ENCODE results near the gene C16orf89. TPM values are rescaled to one million over a fixed set of nuclear protein-coding genes. Genes with fewer than 3 reads are reported as not detected.
A peak's percentile ranks its signal among the peaks of the same experiment; 100 is the strongest.
"Not testable (repeated sequence)": the region's sequence is repeated elsewhere in the genome, so short reads cannot be mapped to it uniquely, and the experiment has no call there.

The C16orf89 gene
- total RNA-seq, 1 donor from 2014 or later, result 5.0 TPM

GRCh38 chr16:5060073-5060641 lies 5.6 kb downstream of the C16orf89 start:
- no peak for DNase-seq

DNA sequence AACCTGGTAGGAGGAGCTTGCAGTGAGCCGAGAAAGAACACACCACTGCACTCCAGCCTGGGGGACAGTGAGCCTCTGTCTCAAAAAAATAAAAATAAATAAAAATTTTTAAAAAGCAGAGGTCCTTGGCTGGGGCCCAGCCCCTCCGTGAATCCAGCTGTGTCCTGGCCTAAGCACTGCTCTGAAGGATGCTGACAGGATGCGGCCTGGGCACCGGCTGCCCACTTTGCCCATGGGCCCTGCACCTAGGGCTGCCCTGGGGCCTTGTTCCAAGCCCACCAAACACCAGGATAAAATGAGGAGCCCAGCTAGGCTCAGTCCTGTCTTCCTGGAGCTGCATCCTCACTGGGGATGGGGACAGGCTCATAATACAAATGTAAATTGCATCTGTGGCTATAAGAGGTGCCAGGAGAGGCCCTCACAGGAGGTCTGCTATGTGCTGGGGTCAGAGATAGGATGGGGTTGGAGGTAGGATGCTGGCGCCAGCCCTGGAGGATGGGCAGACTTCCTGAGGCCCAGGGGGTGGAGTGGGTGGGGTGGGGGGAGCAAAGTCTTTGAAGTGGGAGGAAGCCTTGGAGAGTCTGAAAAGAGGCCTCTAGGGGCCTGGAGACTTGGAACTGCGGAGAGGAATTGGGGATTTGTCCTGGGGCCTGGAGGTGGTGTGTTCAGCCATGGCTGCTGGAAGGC lies 6.2 kb downstream of the C16orf89 start:
- no peak for DNase-seq

DNA sequence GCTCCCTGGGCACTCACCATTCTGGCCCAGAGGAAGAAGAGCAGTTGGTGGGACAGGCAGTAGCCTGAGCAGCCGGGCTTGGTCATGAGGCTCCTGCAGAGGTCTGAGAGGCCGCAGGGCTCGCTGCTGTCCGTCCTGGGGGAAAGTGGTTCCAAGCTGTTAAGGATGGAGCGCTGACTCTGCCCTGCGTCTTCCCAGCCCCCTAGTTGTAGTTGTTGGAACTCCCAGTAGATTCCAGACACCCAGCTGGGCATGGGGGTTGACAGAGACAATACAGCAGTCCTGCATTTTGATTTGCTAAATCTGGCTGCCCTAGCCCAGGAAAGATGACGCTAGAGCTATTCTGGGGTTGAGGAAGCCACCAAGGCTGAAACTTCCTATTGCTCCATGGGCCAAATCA lies 7.3 kb downstream of the C16orf89 start:
- no peak for DNase-seq

- DNase-seq, result no peak
Observed at GRCh38 chr16:5056352-5056751, 9.4 kb downstream of the C16orf89 start.

DNA sequence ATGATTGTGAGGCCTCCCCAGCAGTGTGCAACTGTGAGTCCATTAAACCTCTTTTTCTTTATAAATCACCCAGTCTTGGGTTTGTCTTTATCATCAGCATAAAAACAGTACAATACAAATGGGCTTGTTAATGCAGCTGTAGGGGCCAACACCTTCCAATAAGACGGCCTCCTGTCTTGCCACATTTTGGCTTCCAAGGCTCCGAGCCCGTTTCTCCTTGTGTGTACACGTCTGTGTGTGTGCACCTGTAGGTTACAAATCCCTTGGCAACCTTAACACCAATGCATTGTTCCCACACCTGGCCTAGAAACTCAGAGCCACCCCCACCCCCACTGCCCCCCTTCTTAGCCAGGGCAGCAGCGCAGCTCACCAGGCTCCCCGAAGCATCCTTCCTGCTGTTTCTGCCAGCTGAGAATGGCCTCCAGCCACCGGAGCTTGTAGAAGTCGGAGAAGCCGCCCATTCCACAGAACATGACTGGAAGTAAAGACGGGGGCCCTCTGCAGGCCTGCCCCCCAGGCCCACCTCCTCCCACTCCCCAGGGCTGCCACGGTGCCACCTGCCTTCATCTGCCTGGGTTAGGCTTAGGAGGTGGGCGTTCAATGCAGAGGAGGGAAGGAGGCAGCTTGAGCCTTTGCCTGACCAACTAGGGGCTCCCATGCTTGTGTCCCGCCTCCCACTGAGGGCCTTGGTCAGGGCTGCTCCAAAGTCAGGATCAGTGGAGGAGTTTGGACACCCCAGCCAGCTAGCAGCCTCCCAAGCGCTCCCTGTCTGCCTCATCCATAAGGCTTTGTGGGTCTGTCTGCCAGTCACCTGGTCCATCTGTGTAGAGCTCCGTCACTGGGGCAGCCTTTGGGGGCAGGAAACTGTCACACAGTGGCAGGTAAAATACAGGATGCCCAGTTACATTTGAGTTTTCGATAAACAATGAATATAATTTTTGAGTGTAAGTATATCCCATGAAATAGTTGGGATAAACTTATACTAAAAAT lies 10.6 kb downstream of the C16orf89 start:
- no peak for DNase-seq

- DNase-seq, result no peak
Observed at GRCh38 chr16:5046914-5047313, 18.8 kb downstream of the C16orf89 start.

GRCh38 chr16:5045499-5046115 lies 20.1 kb downstream of the C16orf89 start:
- DNase-seq, result no peak

- not testable (repeated sequence) for DNase-seq
Observed at GRCh38 chr16:5044581-5044980, 21.2 kb downstream of the C16orf89 start.

- DNase-seq, result no peak
Observed at GRCh38 chr16:5044011-5044540, 21.7 kb downstream of the C16orf89 start.

GRCh38 chr16:5042574-5043171 lies 23.1 kb downstream of the C16orf89 start:
- DNase-seq, result no peak

GRCh38 chr16:5041600-5042133 lies 24.1 kb downstream of the C16orf89 start:
- no peak for DNase-seq

- no peak for DNase-seq
Observed at GRCh38 chr16:5040451-5040850, 25.3 kb downstream of the C16orf89 start.

DNA sequence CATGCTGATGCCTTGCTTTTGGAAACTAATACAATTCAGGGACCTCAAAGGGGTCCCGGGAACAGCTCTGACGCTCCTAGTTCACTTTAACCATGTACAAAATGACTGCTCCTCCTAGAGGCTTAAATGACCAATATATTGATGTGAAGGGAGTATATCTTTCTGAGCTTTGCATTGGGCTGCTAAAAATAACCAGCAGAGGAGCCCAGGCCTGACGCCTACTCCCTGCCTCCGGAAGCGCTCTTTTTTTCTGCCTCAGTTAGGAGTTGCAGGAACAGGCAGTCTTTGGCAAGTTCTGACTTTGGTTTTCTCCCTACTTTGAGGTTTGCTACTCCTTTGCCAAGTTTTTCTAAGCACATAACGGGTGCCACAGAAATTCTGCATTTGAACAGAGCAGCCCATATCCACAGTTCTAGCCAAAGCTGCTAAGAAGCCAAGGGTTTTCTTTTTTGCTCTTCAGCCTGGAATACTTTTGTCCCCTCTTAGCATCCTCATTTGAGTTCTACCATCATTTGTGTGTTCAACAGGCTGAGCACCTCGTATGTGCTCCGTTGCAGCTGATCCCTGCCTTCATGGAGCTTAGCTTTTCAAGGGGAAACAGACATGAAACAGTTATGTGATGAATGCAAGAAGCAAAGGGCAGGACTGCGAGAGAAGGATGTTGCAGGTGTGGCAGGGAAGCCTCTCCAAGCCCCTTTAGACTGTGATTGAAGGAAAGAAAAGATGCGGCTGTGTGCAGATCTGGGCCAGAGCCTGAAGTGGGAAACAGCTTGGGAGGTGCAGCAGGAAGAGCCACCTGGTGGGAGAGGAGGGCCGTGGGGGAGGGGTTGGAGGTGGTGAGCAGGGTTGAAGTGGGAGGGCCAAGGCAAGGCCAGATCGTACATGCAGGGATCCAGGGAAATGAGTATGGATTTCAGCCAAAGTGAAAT lies 29.3 kb downstream of the C16orf89 start:
- DNase-seq, result peak; percentile 55

DNA sequence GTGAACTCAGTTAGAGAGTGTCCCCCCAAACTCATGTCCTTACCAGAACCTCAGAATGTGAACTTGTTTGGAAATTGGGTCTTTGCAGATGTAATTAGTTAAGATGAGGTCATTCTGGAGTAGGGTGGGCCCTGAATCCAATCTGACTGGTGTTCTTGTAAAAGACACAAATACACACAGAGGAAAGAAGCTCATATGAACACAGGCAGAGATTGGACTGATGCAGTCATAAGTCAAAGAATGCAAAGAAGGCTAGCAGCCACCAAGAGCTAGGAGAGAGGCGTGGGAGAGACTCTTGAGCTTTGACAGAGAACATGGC lies 29.9 kb downstream of the C16orf89 start:
- DNase-seq, result no peak

DNA sequence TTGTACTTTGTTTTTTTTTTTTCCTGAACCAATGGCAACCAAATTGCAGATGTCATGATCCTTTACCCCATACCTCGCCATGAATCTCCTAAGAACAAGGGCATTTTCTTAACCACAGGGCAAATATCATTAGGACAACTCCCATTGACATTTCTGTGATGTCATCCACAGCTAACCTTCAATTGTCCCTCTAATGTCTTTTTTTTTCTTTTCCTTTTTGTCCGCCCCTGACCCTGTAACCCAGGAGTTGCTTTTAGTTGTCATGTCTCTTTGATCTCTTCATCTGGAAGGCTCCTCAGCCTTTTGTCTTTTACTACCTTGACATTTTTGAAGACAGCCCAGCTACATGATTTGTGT lies 31.6 kb downstream of the C16orf89 start:
- DNase-seq, result no peak

DNA sequence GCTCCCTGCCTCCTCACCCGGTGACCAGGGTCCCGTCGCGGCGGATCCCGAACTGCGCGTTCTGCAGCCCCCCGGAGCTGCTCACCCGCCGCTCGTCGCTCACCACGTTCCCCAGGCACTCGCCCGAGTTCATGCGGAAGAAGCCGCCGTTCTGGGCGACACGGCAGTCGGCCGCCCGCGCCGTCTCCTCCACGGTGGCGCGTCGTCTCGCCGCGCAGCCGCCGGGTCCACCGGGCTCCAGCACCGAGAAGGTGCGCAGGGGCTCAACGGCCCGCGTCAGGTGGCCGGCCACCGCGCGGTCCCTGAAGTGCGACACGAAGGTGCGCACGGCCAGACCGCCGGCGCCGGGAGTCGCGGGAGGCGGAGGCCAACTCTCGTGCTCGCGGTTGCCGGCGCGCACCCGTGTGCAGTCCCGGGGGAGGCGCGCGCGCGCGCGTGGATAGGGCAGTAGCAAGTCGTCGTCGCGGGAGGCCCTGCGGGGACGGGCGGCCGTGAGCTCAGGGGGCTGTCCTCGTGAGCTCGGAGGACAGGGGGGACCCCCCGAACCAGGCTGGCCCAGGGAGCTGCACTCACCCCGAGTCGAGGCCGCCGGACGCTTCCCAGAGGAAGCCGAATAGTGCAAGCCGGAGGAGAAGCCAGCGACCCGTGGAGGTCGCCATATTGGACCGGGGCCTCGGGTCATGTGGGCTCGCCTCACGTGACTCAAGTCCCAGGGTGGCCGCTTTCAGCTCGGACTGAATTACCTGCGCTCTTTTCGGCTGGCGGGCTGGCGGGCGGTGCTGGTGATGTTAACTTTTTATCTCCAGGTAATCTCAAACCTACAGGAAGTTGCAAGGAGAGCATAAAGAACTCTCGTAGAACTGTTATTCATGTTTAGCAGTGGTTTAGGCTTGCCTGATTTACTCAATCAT lies 32.2 kb downstream of the C16orf89 start, which contains the start of gene NAGPA:
NAGPA (minus strand) TSS at position 680 of the 911 bp plus-strand sequence; CDS start at position 659, 21 bp downstream.
- DNase-seq, result peak; percentile 81

DNA sequence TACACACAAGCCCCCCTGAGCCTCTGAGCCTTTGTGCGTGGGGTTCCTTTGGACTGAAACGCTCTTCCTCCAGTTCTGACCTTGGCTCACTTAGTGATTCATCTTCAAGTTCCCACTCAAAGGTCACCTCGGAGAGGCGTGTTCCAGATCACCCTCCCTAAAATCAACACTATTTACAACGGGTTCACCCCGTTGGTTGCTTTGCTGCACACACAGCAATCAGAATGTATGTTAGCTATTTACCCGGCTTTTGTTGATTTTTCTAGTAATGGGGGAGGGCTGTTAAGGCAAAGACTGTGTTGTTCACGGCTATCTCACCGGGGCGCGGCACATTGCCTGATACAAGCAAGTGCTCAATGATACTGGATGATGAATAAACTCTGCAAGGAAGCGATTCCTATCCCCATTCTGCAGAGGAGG lies 33.0 kb downstream of the C16orf89 start:
- DNase-seq, result no peak

DNA sequence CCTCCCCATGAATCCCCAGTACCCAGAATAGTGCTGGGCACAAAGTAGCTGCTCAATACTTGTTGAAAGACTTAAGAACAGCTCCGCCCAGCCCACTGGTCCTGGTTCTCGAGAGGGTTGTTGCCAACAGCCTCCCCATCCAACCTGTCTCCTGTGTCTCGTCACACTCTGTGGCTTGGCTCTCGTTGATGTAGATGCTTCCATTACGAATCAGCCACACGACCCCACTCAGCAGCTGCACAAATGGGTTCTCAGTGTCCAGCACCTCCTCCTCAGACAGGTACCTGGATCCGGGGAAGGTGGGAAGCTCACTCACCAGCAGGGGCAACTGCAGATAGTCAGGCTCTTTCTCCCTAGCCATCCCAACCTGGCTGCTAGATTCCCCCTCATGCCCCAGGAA lies 34.2 kb downstream of the C16orf89 start:
- no peak for DNase-seq

GRCh38 chr16:5030251-5030870 lies 35.4 kb downstream of the C16orf89 start:
- DNase-seq, result no peak

Data from occipital lobe (tissue), 2 donors.